Glomerular visceral epithelial cell (primary cell): Measurements from ENCODE around the gene ZNF638.

Source experiments
- DNase-seq: peaks from one replicate; pipeline ENCODE4 v3.0.0-alpha.2; 2016; ENCODE audit errors: extremely low spot score

The ZNF638 gene

GRCh38 chr2:71472019-71472418, 140.4 kb downstream of the ZNF638 start:
- no peak for DNase-seq

DNA sequence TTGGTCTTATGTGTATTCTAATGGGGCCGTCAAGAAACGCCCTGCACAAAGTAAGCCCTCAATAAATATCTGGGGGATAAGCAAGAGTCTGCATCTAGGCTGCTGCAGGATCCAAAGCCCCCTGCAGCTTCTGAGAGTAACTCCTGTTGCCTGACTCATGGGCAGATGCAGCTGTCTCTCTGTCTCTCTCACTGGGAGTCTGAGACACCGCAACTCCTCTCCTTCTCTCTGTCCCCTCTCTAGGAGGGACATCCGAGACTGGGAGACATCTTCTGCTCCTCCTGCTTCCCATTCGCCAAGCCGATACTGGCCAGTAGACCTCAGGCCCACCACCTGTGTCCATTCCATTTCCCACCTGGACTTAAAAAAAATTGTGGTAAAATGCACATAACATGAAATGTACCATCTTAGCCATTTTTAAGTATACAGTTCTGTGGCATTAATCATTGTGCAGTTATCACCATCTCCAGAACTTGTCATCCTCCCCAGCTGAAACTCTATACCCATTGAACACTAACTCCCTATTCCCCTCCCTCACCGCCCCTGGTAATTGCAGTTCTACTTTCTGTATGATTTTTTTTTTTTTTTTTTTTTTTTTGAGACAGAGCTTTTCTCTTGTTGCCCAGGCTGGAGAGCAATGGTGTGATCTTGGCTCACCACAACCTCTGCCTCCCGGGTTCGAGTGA, 141.9 kb downstream of the ZNF638 start:
- no peak for DNase-seq

- no peak for DNase-seq
Measured at GRCh38 chr2:71474116-71474743, 142.6 kb downstream of the ZNF638 start.

DNA sequence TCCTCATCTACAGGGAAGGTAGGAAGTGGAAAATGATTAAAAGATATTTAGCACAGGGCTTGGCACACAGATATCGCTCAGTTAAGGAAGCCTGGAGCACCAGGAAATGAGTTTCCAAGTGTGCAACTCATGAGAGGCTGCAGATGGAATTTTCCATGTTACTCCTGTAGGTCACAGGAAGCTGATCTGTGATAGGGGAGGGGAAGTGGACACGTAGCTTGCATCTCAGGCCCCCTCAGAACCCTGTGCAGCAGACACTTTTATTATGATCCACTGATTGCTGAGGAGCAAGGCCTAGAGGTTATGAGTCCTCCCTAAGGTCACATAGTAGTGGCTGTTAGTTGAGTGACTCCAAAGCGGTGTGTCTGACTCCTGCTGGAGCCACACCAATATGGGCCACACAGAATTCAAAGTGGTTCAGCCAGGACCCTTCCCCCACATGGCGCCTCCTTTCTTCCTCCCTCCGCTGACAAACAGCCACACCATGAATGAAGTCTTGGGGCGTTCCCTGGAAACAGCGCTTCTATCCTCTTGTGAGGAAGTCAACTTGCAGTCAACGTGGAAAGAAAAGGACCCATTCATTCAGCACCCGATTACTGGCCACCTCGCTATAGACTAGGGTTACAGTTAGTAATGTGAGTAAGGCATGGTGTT, 143.3 kb downstream of the ZNF638 start:
- no peak for DNase-seq

DNA sequence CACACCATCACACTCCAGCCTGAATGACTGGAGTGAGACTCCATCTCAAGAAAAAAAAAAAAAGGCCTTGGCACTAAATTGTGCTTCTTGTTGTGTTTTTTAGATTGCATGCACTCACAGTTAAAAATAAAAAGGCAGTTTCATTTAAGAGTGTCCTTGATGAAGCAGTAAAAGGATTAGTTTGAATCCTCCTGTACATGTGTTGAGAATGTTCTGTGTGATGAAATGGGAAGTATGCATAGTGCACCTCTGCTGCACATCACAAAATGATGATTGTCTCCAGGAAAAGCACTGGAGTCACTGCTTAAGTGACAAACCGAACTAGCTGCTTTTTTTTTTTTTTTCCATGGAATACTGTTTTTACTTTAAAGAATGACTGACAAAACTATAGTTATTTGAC, 144.9 kb downstream of the ZNF638 start:
- DNase-seq, result no peak

DNA sequence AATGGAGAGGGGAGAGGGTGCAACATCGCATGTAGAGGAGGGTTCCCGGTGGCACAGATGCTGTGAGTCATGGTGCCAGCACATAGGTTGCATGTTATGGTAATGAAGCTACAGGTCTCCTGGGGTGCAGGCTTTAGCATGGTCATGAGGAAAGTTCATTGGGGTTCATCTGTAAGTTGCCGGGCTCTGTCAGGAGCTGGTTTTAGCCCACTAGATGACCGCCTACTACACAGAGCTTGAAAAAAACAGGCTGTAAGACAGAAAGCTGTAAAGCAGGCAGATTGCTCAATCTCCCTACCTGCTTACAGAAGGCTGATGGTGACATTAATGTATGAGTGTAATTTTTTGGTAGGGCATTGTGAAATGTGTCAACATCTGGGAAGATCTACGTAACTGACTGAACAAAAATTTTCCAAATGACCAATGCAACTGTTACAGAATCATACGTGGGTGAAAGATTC, 145.7 kb downstream of the ZNF638 start:
- no peak for DNase-seq

DNA sequence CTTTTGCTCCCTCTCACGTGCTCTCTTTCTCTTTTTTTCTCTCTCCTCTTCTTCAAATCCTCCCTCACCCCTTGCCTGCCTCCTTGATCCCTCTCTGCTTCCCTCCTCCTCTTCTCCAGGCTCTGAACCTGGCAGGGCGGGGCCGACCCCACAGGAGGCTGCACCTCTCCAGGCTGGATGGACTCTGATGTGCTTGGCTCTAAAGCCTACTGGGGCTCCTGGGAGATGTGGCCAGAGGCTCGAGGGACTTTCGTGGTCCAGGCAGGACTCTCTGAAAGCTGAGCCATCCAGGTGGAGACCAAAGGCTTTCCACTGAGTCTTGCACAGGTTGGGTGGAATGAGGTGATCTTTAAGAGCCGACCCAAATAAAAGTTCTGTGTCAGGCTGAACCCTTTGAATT, 147.2 kb downstream of the ZNF638 start:
- DNase-seq, result no peak

DNA sequence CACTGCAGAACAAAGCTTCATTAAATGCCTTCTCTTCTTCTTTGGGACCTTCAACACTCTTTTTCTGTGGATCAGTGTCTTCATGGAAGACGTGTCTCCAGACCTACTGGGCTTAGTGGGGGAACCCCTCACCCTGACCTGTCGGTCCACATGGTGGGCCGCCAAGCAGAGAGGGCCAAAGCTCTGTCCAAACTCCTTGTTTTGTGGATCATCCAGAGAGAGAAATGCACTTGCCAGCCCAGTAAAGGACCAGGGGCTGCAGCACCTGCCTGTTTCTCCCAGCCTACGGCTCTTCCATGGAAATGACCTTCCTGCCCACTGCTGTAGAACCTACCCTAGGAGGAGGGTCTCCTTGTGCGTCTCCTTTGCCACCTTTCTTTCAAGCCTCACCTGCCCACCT, 147.7 kb downstream of the ZNF638 start:
- DNase-seq, result no peak

GRCh38 chr2:71481111-71481510, 149.5 kb downstream of the ZNF638 start:
- DNase-seq, result no peak

DNA sequence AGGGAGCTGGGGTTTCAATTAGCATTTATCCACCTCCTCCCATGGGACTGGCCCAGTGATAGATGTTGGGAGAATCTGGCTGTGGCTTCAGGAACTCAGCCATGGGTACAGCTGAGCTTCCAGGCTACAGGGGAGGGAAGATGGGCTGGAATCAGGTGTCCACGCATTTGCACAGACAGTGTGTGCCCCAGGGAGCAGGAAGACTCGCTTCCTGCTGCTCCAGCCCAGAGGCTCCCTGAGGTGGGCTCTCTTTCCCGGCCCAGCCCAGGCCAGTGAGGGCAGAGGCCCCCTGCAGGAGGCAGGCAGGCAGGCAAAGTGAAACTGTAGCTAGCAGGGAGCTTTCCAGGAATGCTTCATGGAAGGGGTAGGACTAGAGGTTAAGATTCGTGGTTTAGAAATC, 150.5 kb downstream of the ZNF638 start:
- no peak for DNase-seq

DNA sequence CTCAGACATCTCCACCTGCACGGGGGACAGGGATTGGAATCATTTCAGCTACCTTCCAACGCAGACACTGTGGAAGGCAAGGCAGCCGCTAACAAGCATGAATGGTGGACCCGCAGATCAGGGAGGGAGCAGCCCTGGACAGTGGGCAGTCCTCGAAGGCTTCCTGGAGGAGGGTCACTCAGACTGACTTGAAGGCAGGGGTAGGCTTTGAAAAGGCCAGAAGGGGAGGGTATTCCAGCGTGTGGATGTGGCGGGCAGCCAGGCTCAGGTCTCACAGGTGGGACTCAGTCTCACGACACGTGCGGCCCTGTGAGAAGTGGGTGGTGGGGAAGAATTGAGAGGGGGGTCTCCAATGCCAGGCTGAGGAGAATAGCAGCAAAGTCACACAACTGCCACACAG, 151.7 kb downstream of the ZNF638 start:
- no peak for DNase-seq

GRCh38 chr2:71484354-71484753, 152.8 kb downstream of the ZNF638 start:
- DNase-seq, result no peak
